ENCODE results near the gene TAPBP. TPM values are rescaled to one million over a fixed set of nuclear protein-coding genes. Genes with fewer than 3 reads are reported as not detected.
"Not testable (repeated sequence)": the region's sequence is repeated elsewhere in the genome, so short reads cannot be mapped to it uniquely, and the experiment has no call there.

TAPBP gene
- total and polyA plus RNA-seq, 2 donors from 2014 or later, result 53.5 to 217 TPM

GRCh38 chr6:33277663-33278391 lies 36.1 kb downstream of the TAPBP start:
- FAIRE-seq (no peak), DNase-seq (peak in 3 of 5 donors; percentile 3 to 81 (median 69))
- peak overlapping the region in 2 of 3 donors; percentile 20 to 65 for H3K4me3 ChIP-seq (ENCODE audit: low read length in 3 of 3)
- H3K9me3 ChIP-seq (ENCODE audit: control insufficient read depth in 2 of 3, insufficient read depth in 1 of 3, low read length in 3 of 3), result no peaks in the 10 kb centered on the region
- peaks cover 9 to 28% (median 20%) of the 10 kb centered on the region in 3 donors for H3K36me3 ChIP-seq (ENCODE audit: control insufficient read depth in 2 of 3, insufficient read depth in 3 of 3, low read length in 3 of 3)
- no peak for TF ChIP-seq CTCF (IDR thresholded peaks at IDR 0.05; ENCODE audit: borderline replicate concordance, extremely low read depth, insufficient read depth)
- peak overlapping the region; percentile 75 to 81 for H3K27ac ChIP-seq (ENCODE audit: low read depth in 2 of 2, low read length in 2 of 2)
- H3K9ac ChIP-seq (ENCODE audit: low read length in 3 of 3), result peak overlapping the region in 1 of 3 donors; percentile 21
- intact Hi-C loops (cut with DNase I), result no loop called here
- no peaks in the 10 kb centered on the region for H3K27me3 ChIP-seq (ENCODE audit: control insufficient read depth, insufficient read depth, low read length)
- peaks cover 6 to 25% (median 11%) of the 10 kb centered on the region in 3 donors for H3K4me1 ChIP-seq (ENCODE audit: control insufficient read depth in 2 of 3, insufficient read depth in 2 of 3, low read depth in 1 of 3, low read length in 3 of 3)

GRCh38 chr6:33276864-33277662 lies 36.8 kb downstream of the TAPBP start, which contains the start of gene B3GALT4:
Gene B3GALT4 (plus strand): TSS chr6:33277123. CDS start chr6:33277420, 297 bp downstream.
- H3K36me3 ChIP-seq (ENCODE audit: control insufficient read depth in 2 of 3, insufficient read depth in 3 of 3, low read length in 3 of 3), result peaks cover 9 to 28% (median 19%) of the 10 kb centered on the region in 3 donors
- no peaks in the 10 kb centered on the region for H3K27me3 ChIP-seq (ENCODE audit: control insufficient read depth, insufficient read depth, low read length)
- H3K9me3 ChIP-seq (ENCODE audit: control insufficient read depth in 2 of 3, insufficient read depth in 1 of 3, low read length in 3 of 3), result no peaks in the 10 kb centered on the region
- peak within 1 kb of the TSS; percentile 59 to 65 (median 62) for H3K4me3 ChIP-seq (ENCODE audit: low read length in 3 of 3)
- intact Hi-C loops (cut with DNase I), result no loop called here
- H3K27ac ChIP-seq (ENCODE audit: low read depth in 2 of 2, low read length in 2 of 2), result peak within 1 kb of the TSS; percentile 75 to 81
- DNase-seq (peak; percentile 83 to 94 (median 91)), FAIRE-seq (no peak)
- no peak for TF ChIP-seq CTCF (IDR thresholded peaks at IDR 0.05; ENCODE audit: borderline replicate concordance, extremely low read depth, insufficient read depth)
- H3K4me1 ChIP-seq (ENCODE audit: control insufficient read depth in 2 of 3, insufficient read depth in 2 of 3, low read depth in 1 of 3, low read length in 3 of 3), result peaks cover 6 to 30% (median 16%) of the 10 kb centered on the region in 3 donors
- H3K9ac ChIP-seq (ENCODE audit: low read length in 3 of 3), result peak within 1 kb of the TSS; percentile 17 to 52 (median 21)

- peak overlapping the region in 1 of 2 donors; percentile 81 for H3K27ac ChIP-seq (ENCODE audit: low read depth in 2 of 2, low read length in 2 of 2)
- H3K4me3 ChIP-seq (ENCODE audit: low read length in 3 of 3), result peak overlapping the region; percentile 59 to 65 (median 62)
- peaks cover 6 to 30% (median 16%) of the 10 kb centered on the region in 3 donors for H3K4me1 ChIP-seq (ENCODE audit: control insufficient read depth in 2 of 3, insufficient read depth in 2 of 3, low read depth in 1 of 3, low read length in 3 of 3)
- no peak for FAIRE-seq
- peaks cover 9 to 26% (median 19%) of the 10 kb centered on the region in 3 donors for H3K36me3 ChIP-seq (ENCODE audit: control insufficient read depth in 2 of 3, insufficient read depth in 3 of 3, low read length in 3 of 3)
- no peaks in the 10 kb centered on the region for H3K9me3 ChIP-seq (ENCODE audit: control insufficient read depth in 2 of 3, insufficient read depth in 1 of 3, low read length in 3 of 3)
- intact Hi-C loops (cut with DNase I), result no loop called here
- TF ChIP-seq CTCF (IDR thresholded peaks at IDR 0.05; ENCODE audit: borderline replicate concordance, extremely low read depth, insufficient read depth), result no peak
- peak overlapping the region; percentile 17 to 27 (median 21) for H3K9ac ChIP-seq (ENCODE audit: low read length in 3 of 3)
- no peaks in the 10 kb centered on the region for H3K27me3 ChIP-seq (ENCODE audit: control insufficient read depth, insufficient read depth, low read length)
- no peak for DNase-seq
Observed at GRCh38 chr6:33276581-33276863, 37.4 kb downstream of the TAPBP start.

- H3K27me3 ChIP-seq (ENCODE audit: control insufficient read depth, insufficient read depth, low read length); DNase-seq; intact Hi-C loops (cut with DNase I); H3K27ac ChIP-seq (ENCODE audit: low read depth in 2 of 2, low read length in 2 of 2); FAIRE-seq; H3K9me3 ChIP-seq (ENCODE audit: control insufficient read depth in 2 of 3, insufficient read depth in 1 of 3, low read length in 3 of 3): not testable (repeated sequence)
- Histone ChIP-seq H3K9ac (ENCODE audit: low read length in 3 of 3) (peak overlapping the region in 2 of 3 donors; percentile 21 to 27), H3K36me3 (ENCODE audit: control insufficient read depth in 2 of 3, insufficient read depth in 3 of 3, low read length in 3 of 3) (peaks cover 6 to 23% (median 19%) of the 10 kb centered on the region in 3 donors), H3K4me3 (ENCODE audit: low read length in 3 of 3) (peak overlapping the region in 1 of 3 donors; percentile 65), H3K4me1 (ENCODE audit: control insufficient read depth in 2 of 3, insufficient read depth in 2 of 3, low read depth in 1 of 3, low read length in 3 of 3) (peaks cover 6 to 30% (median 16%) of the 10 kb centered on the region in 3 donors)
Observed at GRCh38 chr6:33275795-33276580, 37.9 kb downstream of the TAPBP start.
